GM12878 (cell line): ENCODE measurements around the gene NTRK3. TPM values are rescaled to one million over a fixed set of nuclear protein-coding genes. Genes with fewer than 3 reads are reported as not detected.

Experiments
- ATAC-seq: fragments of 200-7000 bp; cut with Tn5 transposase; 3 replicates; pipeline ENCODE4 v1.9.1; 2020; ENCODE audit warnings: mild to moderate bottlenecking, moderate library complexity
- BruUV-seq: library from RNA; stranded (reverse); fragments of 400-500 nt; replicated peaks from 2 replicates; lab custom pipeline; 2021; lab: Mats Ljungman, UMichigan
- CTCF ChIA-PET: fragments of 300-600 bp; sonication (Branson Sonifier 250); formaldehyde crosslinking; extraction: SDS; loops from one replicate; lab custom pipeline; 2021; ENCODE audit warnings: inconsistent platforms; lab: Yijun Ruan, JAX
- POLR2A ChIA-PET: fragments of 350-600 bp; formaldehyde crosslinking; extraction: SDS; loops from one replicate; lab custom pipeline; 2021; ENCODE audit warnings: inconsistent platforms; lab: Charles Lee
- RAD21 ChIA-PET: fragments of 300-600 bp; sonication (Branson Sonifier 250); formaldehyde crosslinking; loops from one replicate; lab custom pipeline; 2023; ENCODE audit warnings: antibody characterized with exemption; ENCODE audit not compliant: unreplicated experiment; lab: Charles Lee
- SMC1A ChIA-PET: fragments of 300-600 bp; sonication (Branson Sonifier 250); formaldehyde crosslinking; loops from one replicate; lab custom pipeline; 2023; ENCODE audit not compliant: unreplicated experiment, uncharacterized antibody; lab: Charles Lee
- DNase-seq: peaks from one replicate; pipeline ENCODE4 v3.0.0-alpha.2; 2011; ENCODE audit warnings: low read depth, low spot score
- FAIRE-seq: peaks from 3 replicates; lab custom pipeline; 2011; peaks lifted over from hg19 to GRCh38; lab: Jason Lieb, UNC
- H2AFZ ChIP-seq: 2 replicates; pipeline ENCODE4 v1.6.0; 2011; ENCODE audit warnings: low read depth, low read length, control low read depth; ENCODE audit not compliant: control insufficient read depth
- H3K27ac ChIP-seq: 2 replicates; pipeline ENCODE4 v1.5.1; 2011; ENCODE audit warnings: control low read depth; ENCODE audit not compliant: control insufficient read depth, insufficient read depth
- H3K27me3 ChIP-seq, 2 experiments: replicated peaks in 1 of 2; 2 replicates each; pipeline versions ENCODE4 v1.6.0 to v1.6.1; 2011; ENCODE audit warnings: low read length in 1 of 2; ENCODE audit not compliant: control insufficient read depth in 2 of 2, insufficient read depth in 2 of 2
- H3K36me3 ChIP-seq, 2 experiments: 2 replicates each; pipeline ENCODE4 v1.5.1; 2011; ENCODE audit warnings: low read length in 1 of 2; ENCODE audit not compliant: control insufficient read depth in 2 of 2, insufficient read depth in 2 of 2
- H3K4me1 ChIP-seq: 2 replicates; pipeline ENCODE4 v1.6.1; 2011; ENCODE audit warnings: mild to moderate bottlenecking, low read length, moderate library complexity, mixed read lengths; ENCODE audit not compliant: control insufficient read depth, insufficient read depth
- H3K4me2 ChIP-seq: 2 replicates; pipeline ENCODE4 v1.6.0; 2011; ENCODE audit warnings: control low read depth; ENCODE audit not compliant: control insufficient read depth, insufficient read depth
- H3K4me3 ChIP-seq: fragments of 200-600 bp; sonication (generic); 2 replicates; pipeline ENCODE4 v1.5.1; 2016
- H3K79me2 ChIP-seq: 2 replicates; pipeline ENCODE4 v1.6.0; 2011; ENCODE audit warnings: low read length; ENCODE audit not compliant: control insufficient read depth, insufficient read depth
- H3K9ac ChIP-seq: 2 replicates; pipeline ENCODE4 v1.8.0; 2011; ENCODE audit warnings: low read length, control low read depth, mixed read lengths; ENCODE audit not compliant: control insufficient read depth, insufficient read depth
- H3K9me3 ChIP-seq: replicated peaks from 3 replicates; pipeline ENCODE4 v1.5.1; 2011; ENCODE audit warnings: mild to moderate bottlenecking, low read length; ENCODE audit not compliant: control insufficient read depth, insufficient read depth
- H4K20me1 ChIP-seq: 2 replicates; pipeline ENCODE4 v1.6.0; 2011; ENCODE audit not compliant: control insufficient read depth, insufficient read depth
- BRCA1 ChIP-seq: IDR thresholded peaks from 2 replicates; pipeline ENCODE4 v1.6.1; 2011; ENCODE audit warnings: low read depth, low read length, improper control_type of control experiment
- CHD4 ChIP-seq: fragments of 200-600 bp; sonication (generic); IDR thresholded peaks from 2 replicates; pipeline ENCODE4 v1.6.1; 2016; ENCODE audit warnings: mild to moderate bottlenecking
- EGR1 ChIP-seq, 2 experiments: IDR thresholded peaks; 1 replicate in 1 of 2; 2 replicates in 1 of 2; pipeline ENCODE4 v1.6.1; 2011 to 2012; ENCODE audit warnings: low read depth in 2 of 2, low read length in 2 of 2, borderline replicate concordance in 1 of 2, mild to moderate bottlenecking in 1 of 2, moderate library complexity in 1 of 2
- HDAC2 ChIP-seq: fragments of 200-600 bp; sonication (generic); IDR thresholded peaks from 2 replicates; pipeline ENCODE4 v1.6.1; 2017
- IKZF2 ChIP-seq, 2 experiments: fragments of 450-650 bp; IDR thresholded peaks; 2 replicates each; pipeline ENCODE4 v1.6.1; 2017; ENCODE audit warnings: mild to moderate bottlenecking in 2 of 2, moderate library complexity in 2 of 2
- KLF5 ChIP-seq: fragments of 450-650 bp; IDR thresholded peaks from 2 replicates; pipeline ENCODE4 v1.6.1; 2014; ENCODE audit warnings: mild to moderate bottlenecking; ENCODE audit not compliant: partially characterized antibody
- POLR2A ChIP-seq: IDR thresholded peaks from 2 replicates; pipeline ENCODE4 v1.6.1; 2011; ENCODE audit warnings: low read depth, mild to moderate bottlenecking, low read length
- RAD51 ChIP-seq: fragments of 450-650 bp; IDR thresholded peaks from 2 replicates; pipeline ENCODE4 v1.6.1; 2016; ENCODE audit warnings: moderate library complexity, mild to moderate bottlenecking, inconsistent platforms
- RFX5 ChIP-seq: IDR thresholded peaks from 2 replicates; pipeline ENCODE4 v1.6.1; 2011; ENCODE audit warnings: low read depth, low read length, improper control_type of control experiment
- SPI1 ChIP-seq: IDR thresholded peaks from 2 replicates; pipeline ENCODE4 v1.6.1; 2011; ENCODE audit warnings: low read depth, mild to moderate bottlenecking, low read length, moderate library complexity, borderline replicate concordance; ENCODE audit not compliant: insufficient read depth
- TBL1XR1 ChIP-seq: IDR thresholded peaks from 2 replicates; pipeline ENCODE4 v1.6.1; 2012; ENCODE audit warnings: low read depth, low read length, improper control_type of control experiment
- ZBED1 ChIP-seq: IDR thresholded peaks from 2 replicates; pipeline ENCODE4 v1.6.1; 2016; ENCODE audit warnings: borderline replicate concordance
- WGBS: methylation state at CpG from one replicate; pipeline ENCODE4 v1.1.6; 2016; ENCODE audit warnings: low lambda C conversion rate; ENCODE audit not compliant: insufficient replicate concordance, insufficient coverage; ENCODE audit errors: missing lambda C conversion rate; 5-methylcytosine and 5-hydroxymethylcytosine counted together
- in situ Hi-C: fragments of 300-500 bp; cut with MboI; formaldehyde crosslinking; loops from 9 replicates; pipeline ENCODE4 v1.14.3; 2018; ENCODE audit warnings: mixed read lengths
- intact Hi-C: fragments of 100-400 bp; cut with micrococcal nuclease; formaldehyde crosslinking; loops from one replicate; pipeline ENCODE4 v1.14.2; 2022; ENCODE audit not compliant: unreplicated experiment
- polyA plus RNA-seq, 11 experiments: library from polyadenylated mRNA; depleted of rRNA in 4 of 11; unstranded in 6 of 11; stranded (reverse) in 5 of 11; fragments of >200 nt; fragmentation: Nextera tagmentation in 4 of 11; fragmentation: Illumina TruSeq in 1 of 11; extraction: Ambion mirVana in 4 of 11; extraction: Trizol in 1 of 11; gene quantifications; 1 replicate in 1 of 11; 2 replicates in 10 of 11; pipeline versions ENCODE4 v1.2.1 to v1.2.3, GENCODE V29; 2011 to 2016; ENCODE audit warnings: inconsistent platforms in 2 of 11, missing spikeins in 2 of 11, low read depth in 1 of 11
- total RNA-seq, 4 experiments: library from RNA; depleted of rRNA in 3 of 4; stranded (reverse); fragments of >200 nt in 3 of 4; fragmentation: Illumina TruSeq in 1 of 4; extraction: Trizol in 1 of 4; gene quantifications; 2 replicates each; pipeline versions ENCODE4 v1.2.1 to v1.2.3, GENCODE V29; 2013 to 2021
- TF ChIP-seq, protein P1 (sequence below): fragments of 450-650 bp; IDR thresholded peaks from 2 replicates; pipeline ENCODE4 v1.6.1; 2016; ENCODE audit warnings: mild to moderate bottlenecking
- TF ChIP-seq, protein P2 (sequence below), 3 experiments: IDR thresholded peaks in 2 of 3; conservative IDR thresholded peaks in 1 of 3; 2 replicates each; pipeline ENCODE4 v1.5.1; 2011; ENCODE audit warnings: low read depth in 3 of 3, low read length in 3 of 3, mild to moderate bottlenecking in 3 of 3, control low read depth in 2 of 3, moderate library complexity in 2 of 3, inconsistent platforms in 1 of 3, mixed read lengths in 1 of 3; ENCODE audit not compliant: control insufficient read depth in 2 of 3, insufficient read depth in 1 of 3; ENCODE audit errors: extremely low read depth in 1 of 3
- TF ChIP-seq, protein P3 (sequence below): IDR thresholded peaks from 2 replicates; pipeline ENCODE4 v1.6.1; 2012; ENCODE audit warnings: low read depth, low read length, improper control_type of control experiment

The NTRK3 gene
- total and polyA plus RNA-seq, 10 of the 15 experiments (the other 5 are each of a cell fraction or from before 2014, with no cell fraction given), result not detected

DNA sequence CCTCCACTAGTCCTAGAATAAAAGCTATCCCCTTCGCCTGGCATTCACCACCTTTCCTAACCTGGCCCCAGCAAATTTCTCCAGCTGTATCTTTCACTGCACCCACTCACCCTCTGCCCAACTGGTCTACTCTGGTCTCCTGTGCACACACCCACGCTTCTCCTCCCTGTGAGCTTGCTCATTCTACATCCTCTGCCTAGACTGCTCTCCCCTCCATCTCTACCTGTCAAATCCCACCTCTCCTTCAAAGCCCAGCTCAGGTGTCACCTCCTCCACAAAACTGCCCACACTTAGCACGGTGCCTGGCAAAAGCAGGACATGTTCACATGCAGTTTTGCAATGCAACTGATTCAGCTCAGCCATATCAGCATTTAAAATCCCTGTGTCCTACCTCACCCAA is 45.8 kb upstream of the NTRK3 start:
- Histone ChIP-seq H2AFZ (no peak overlapping the region), H3K9ac (no peak overlapping the region), H3K36me3 (no peaks in the 10 kb centered on the region), H4K20me1 (no peaks in the 10 kb centered on the region), H3K27me3 (no peaks in the 10 kb centered on the region; a peak in 1 of 4 replicates), H3K4me2 (no peak overlapping the region), H3K27ac (no peak overlapping the region), H3K4me1 (no peaks in the 10 kb centered on the region), H3K9me3 (no peaks in the 10 kb centered on the region), H3K4me3 (no peak overlapping the region), H3K79me2 (no peaks in the 10 kb centered on the region)
- ChIA-PET RAD21 (no interaction called here), SMC1A (no interaction called here), POLR2A (no interaction called here), CTCF (no interaction called here)
- FAIRE-seq (no peak), ATAC-seq (no peak), DNase-seq (no peak)
- intact Hi-C loops, result no loop called here
- no TSS peak for BruUV-seq
- 5% methylated on average over 3 of the region's 3 CpGs for WGBS
- TF ChIP-seq RFX5, result no peak
- no peak for TF ChIP-seq POLR2A
- TF ChIP-seq ZBED1, result no peak
- TF ChIP-seq HDAC2, result no peak
- in situ Hi-C loops, result no loop called here

DNA sequence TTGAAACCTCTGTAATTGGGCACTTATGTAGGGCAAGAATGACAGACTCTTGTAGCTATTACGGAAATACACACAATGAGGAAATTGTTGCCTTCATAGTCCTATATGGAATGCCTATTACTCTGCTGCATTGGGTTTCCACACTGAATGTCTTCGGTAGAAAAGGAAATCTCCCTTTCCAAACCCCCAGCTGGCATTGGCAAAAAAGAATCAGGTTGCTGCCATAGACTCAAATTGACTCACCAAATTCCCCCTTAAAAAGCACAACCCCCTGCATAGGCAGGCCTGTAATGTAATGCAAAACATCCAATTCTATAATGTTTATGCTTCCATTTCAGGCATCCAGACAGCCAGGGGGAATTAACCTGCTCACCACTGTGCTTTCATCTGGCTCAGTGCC is 44.8 kb upstream of the NTRK3 start:
- H3K36me3 ChIP-seq, result no peaks in the 10 kb centered on the region
- in situ Hi-C loops (no loop called here), intact Hi-C loops (no loop called here)
- no peaks in the 10 kb centered on the region for H4K20me1 ChIP-seq
- POLR2A ChIA-PET, result no interaction called here
- H3K4me1 ChIP-seq, result no peaks in the 10 kb centered on the region
- no peak for DNase-seq
- H3K79me2 ChIP-seq, result no peaks in the 10 kb centered on the region
- 0% methylated on average over 2 of the region's 2 CpGs for WGBS
- FAIRE-seq, result no peak
- H3K27ac ChIP-seq, result no peak overlapping the region
- no TSS peak for BruUV-seq
- no peaks in the 10 kb centered on the region; a peak in 1 of 4 replicates for H3K27me3 ChIP-seq
- SMC1A ChIA-PET, result interaction anchor here (0.5 kb wide), 1 partner anchor 247 kb away, joined by 3 read pairs; no protein-coding TSS in a partner anchor
- H3K9me3 ChIP-seq, result no peaks in the 10 kb centered on the region
- H3K4me2 ChIP-seq, result no peak overlapping the region
- RAD21 ChIA-PET, result no interaction called here
- CTCF ChIA-PET, result interaction anchor here (0.6 kb wide), 1 partner anchor 130 kb away, joined by 3 read pairs; no protein-coding TSS in a partner anchor
- H3K4me3 ChIP-seq, result no peak overlapping the region
- no peak overlapping the region for H3K9ac ChIP-seq
- no peak overlapping the region for H2AFZ ChIP-seq
- ATAC-seq, result no peak
- TF ChIP-seq KLF5, result no peak
- TF ChIP-seq, protein P1, sequence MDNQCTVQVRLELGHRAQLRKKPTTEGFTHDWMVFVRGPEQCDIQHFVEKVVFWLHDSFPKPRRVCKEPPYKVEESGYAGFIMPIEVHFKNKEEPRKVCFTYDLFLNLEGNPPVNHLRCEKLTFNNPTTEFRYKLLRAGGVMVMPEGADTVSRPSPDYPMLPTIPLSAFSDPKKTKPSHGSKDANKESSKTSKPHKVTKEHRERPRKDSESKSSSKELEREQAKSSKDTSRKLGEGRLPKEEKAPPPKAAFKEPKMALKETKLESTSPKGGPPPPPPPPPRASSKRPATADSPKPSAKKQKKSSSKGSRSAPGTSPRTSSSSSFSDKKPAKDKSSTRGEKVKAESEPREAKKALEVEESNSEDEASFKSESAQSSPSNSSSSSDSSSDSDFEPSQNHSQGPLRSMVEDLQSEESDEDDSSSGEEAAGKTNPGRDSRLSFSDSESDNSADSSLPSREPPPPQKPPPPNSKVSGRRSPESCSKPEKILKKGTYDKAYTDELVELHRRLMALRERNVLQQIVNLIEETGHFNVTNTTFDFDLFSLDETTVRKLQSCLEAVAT, result no peak
- no peak for TF ChIP-seq BRCA1
- TF ChIP-seq, protein P2, sequence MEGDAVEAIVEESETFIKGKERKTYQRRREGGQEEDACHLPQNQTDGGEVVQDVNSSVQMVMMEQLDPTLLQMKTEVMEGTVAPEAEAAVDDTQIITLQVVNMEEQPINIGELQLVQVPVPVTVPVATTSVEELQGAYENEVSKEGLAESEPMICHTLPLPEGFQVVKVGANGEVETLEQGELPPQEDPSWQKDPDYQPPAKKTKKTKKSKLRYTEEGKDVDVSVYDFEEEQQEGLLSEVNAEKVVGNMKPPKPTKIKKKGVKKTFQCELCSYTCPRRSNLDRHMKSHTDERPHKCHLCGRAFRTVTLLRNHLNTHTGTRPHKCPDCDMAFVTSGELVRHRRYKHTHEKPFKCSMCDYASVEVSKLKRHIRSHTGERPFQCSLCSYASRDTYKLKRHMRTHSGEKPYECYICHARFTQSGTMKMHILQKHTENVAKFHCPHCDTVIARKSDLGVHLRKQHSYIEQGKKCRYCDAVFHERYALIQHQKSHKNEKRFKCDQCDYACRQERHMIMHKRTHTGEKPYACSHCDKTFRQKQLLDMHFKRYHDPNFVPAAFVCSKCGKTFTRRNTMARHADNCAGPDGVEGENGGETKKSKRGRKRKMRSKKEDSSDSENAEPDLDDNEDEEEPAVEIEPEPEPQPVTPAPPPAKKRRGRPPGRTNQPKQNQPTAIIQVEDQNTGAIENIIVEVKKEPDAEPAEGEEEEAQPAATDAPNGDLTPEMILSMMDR (IDR thresholded peaks at IDR 0.05 in 2 of 3, conservative IDR thresholded peaks at IDR 0.05 in 1 of 3; ENCODE audit: control insufficient read depth in 2 of 3, extremely low read depth in 1 of 3, insufficient read depth in 1 of 3, low read depth in 3 of 3, low read length in 3 of 3), result no peak
- TF ChIP-seq SPI1, result no peak
- TF ChIP-seq TBL1XR1, result no peak
- TF ChIP-seq RAD51, result no peak
- TF ChIP-seq, protein P3, sequence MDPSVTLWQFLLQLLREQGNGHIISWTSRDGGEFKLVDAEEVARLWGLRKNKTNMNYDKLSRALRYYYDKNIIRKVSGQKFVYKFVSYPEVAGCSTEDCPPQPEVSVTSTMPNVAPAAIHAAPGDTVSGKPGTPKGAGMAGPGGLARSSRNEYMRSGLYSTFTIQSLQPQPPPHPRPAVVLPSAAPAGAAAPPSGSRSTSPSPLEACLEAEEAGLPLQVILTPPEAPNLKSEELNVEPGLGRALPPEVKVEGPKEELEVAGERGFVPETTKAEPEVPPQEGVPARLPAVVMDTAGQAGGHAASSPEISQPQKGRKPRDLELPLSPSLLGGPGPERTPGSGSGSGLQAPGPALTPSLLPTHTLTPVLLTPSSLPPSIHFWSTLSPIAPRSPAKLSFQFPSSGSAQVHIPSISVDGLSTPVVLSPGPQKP, result no peak
- no peak for TF ChIP-seq EGR1 (IDR thresholded peaks at IDR 0.05; ENCODE audit: borderline replicate concordance in 1 of 2, low read depth in 2 of 2, low read length in 2 of 2)
- TF ChIP-seq IKZF2 (IDR thresholded peaks at IDR 0.05), result no peak
- TF ChIP-seq CHD4, result no peak
